H9 (cell line): ENCODE data around the gene LRRC3. TPM values are rescaled to one million over a fixed set of nuclear protein-coding genes. Genes with fewer than 3 reads are reported as not detected.
A peak's percentile ranks its signal among the peaks of the same experiment; 100 is the strongest.

ENCODE experiments used
- DNase-seq: peaks from one replicate; pipeline ENCODE4 v3.0.0-alpha.2; 2017
- H2AFZ ChIP-seq: one replicate; pipeline ENCODE4 v1.6.1; 2013; ENCODE audit warnings: mild to moderate bottlenecking, low read length, control low read depth, moderate library complexity
- H2AK5ac ChIP-seq: 2 replicates; pipeline ENCODE4 v1.6.1; 2013; ENCODE audit warnings: low read length, control low read depth, mixed read lengths; ENCODE audit not compliant: insufficient read length
- H2BK120ac ChIP-seq: one replicate; pipeline ENCODE4 v1.6.1; 2013; ENCODE audit warnings: low read depth, mild to moderate bottlenecking, low read length, control low read depth, inconsistent platforms; ENCODE audit not compliant: poor library complexity, severe bottlenecking
- H2BK12ac ChIP-seq: 2 replicates; pipeline ENCODE4 v1.6.1; 2013; ENCODE audit warnings: low read length, control low read depth, mixed read lengths, low read depth; ENCODE audit not compliant: insufficient read length
- H2BK15ac ChIP-seq: 2 replicates; pipeline ENCODE4 v1.6.1; 2013; ENCODE audit warnings: low read depth, low read length, control low read depth
- H2BK20ac ChIP-seq: one replicate; pipeline ENCODE4 v1.6.1; 2013; ENCODE audit warnings: low read depth, mild to moderate bottlenecking, low read length, control low read depth, inconsistent platforms; ENCODE audit not compliant: poor library complexity, severe bottlenecking
- H2BK5ac ChIP-seq: 2 replicates; pipeline ENCODE4 v1.6.1; 2013; ENCODE audit warnings: low read length, control low read depth, mixed read lengths; ENCODE audit not compliant: insufficient read length
- H3K14ac ChIP-seq: 2 replicates; pipeline ENCODE4 v1.6.1; 2013; ENCODE audit warnings: low read length, control low read depth; ENCODE audit not compliant: insufficient read depth
- H3K18ac ChIP-seq: 2 replicates; pipeline ENCODE4 v1.6.1; 2013; ENCODE audit warnings: low read depth, mild to moderate bottlenecking, mixed read lengths, low read length, control low read depth; ENCODE audit not compliant: insufficient read length
- H3K23ac ChIP-seq: 2 replicates; pipeline ENCODE4 v1.6.1; 2013; ENCODE audit warnings: low read length, control low read depth, mixed read lengths, low read depth; ENCODE audit not compliant: insufficient read length
- H3K23me2 ChIP-seq: 2 replicates; pipeline ENCODE4 v1.6.1; 2013; ENCODE audit warnings: low read depth, mild to moderate bottlenecking, mixed read lengths, low read length, control low read depth; ENCODE audit not compliant: insufficient read length, poor library complexity, severe bottlenecking
- H3K27ac ChIP-seq: 2 replicates; pipeline ENCODE4 v1.5.1; 2013; ENCODE audit warnings: low read length, control low read depth, mixed read lengths, low read depth; ENCODE audit not compliant: insufficient read length
- H3K27me3 ChIP-seq: 2 replicates; pipeline ENCODE4 v1.6.1; 2013; ENCODE audit warnings: low read length, control low read depth, inconsistent platforms; ENCODE audit not compliant: insufficient read depth
- H3K4ac ChIP-seq: 2 replicates; pipeline ENCODE4 v1.6.1; 2013; ENCODE audit warnings: low read depth, mild to moderate bottlenecking, control low read depth, inconsistent platforms, low read length, moderate library complexity
- H3K4me1 ChIP-seq: 2 replicates; pipeline ENCODE4 v1.6.1; 2013; ENCODE audit warnings: low read length, control low read depth, inconsistent platforms; ENCODE audit not compliant: insufficient read depth
- H3K4me2 ChIP-seq: 2 replicates; pipeline ENCODE4 v1.6.1; 2013; ENCODE audit warnings: low read length, control low read depth, mixed read lengths; ENCODE audit not compliant: insufficient read length, insufficient read depth
- H3K56ac ChIP-seq: 2 replicates; pipeline ENCODE4 v1.6.1; 2013; ENCODE audit warnings: low read depth, mild to moderate bottlenecking, mixed read lengths, low read length, control low read depth; ENCODE audit not compliant: insufficient read length
- H3K79me1 ChIP-seq: 2 replicates; pipeline ENCODE4 v1.6.1; 2013; ENCODE audit warnings: low read depth, mild to moderate bottlenecking, moderate library complexity, low read length, control low read depth, inconsistent platforms; ENCODE audit not compliant: insufficient read depth, poor library complexity, severe bottlenecking
- H3K79me2 ChIP-seq: 2 replicates; pipeline ENCODE4 v1.6.1; 2013; ENCODE audit warnings: low read length, control low read depth, inconsistent platforms; ENCODE audit not compliant: insufficient read depth
- H3K9ac ChIP-seq: 2 replicates; pipeline ENCODE4 v1.6.1; 2013; ENCODE audit warnings: low read length, control low read depth, mixed read lengths; ENCODE audit not compliant: insufficient read length; ENCODE audit errors: extremely low read depth
- H3K9me3 ChIP-seq: one replicate; pipeline ENCODE4 v1.6.1; 2013; ENCODE audit warnings: low read depth, low read length, inconsistent platforms; ENCODE audit not compliant: control insufficient read depth
- H3T11ph ChIP-seq: one replicate; pipeline ENCODE4 v1.6.1; 2013; ENCODE audit warnings: mild to moderate bottlenecking, low read length, control low read depth, inconsistent platforms
- H4K20me1 ChIP-seq: one replicate; pipeline ENCODE4 v1.6.1; 2013; ENCODE audit not compliant: control insufficient read depth, insufficient read length, insufficient read depth
- H4K5ac ChIP-seq: 2 replicates; pipeline ENCODE4 v1.6.1; 2013; ENCODE audit warnings: low read depth, mild to moderate bottlenecking, mixed read lengths, low read length, control low read depth; ENCODE audit not compliant: insufficient read length
- H4K8ac ChIP-seq: replicated peaks from 2 replicates; pipeline ENCODE4 v1.6.1; 2013; ENCODE audit warnings: low read length, control low read depth, mixed read lengths, low read depth; ENCODE audit not compliant: insufficient read length
- H4K91ac ChIP-seq: 2 replicates; pipeline ENCODE4 v1.6.1; 2013; ENCODE audit warnings: low read depth, mild to moderate bottlenecking, moderate library complexity, mixed read lengths, low read length, control low read depth; ENCODE audit not compliant: insufficient read length
- H3K27ac Mint-ChIP-seq, 3 experiments: 2 replicates in 2 of 3; 3 replicates in 1 of 3; pipeline ENCODE4 v1.8.0; 2020 to 2021; ENCODE audit warnings: mixed read lengths in 3 of 3, mild to moderate bottlenecking in 1 of 3, moderate library complexity in 1 of 3
- H3K27me3 Mint-ChIP-seq: 2 replicates; pipeline ENCODE4 v1.8.0; 2021; ENCODE audit warnings: low read depth, mild to moderate bottlenecking, moderate library complexity, mixed read lengths
- H3K36me3 Mint-ChIP-seq, 3 experiments: 2 replicates in 2 of 3; 3 replicates in 1 of 3; pipeline ENCODE4 v1.8.0; 2020 to 2021; ENCODE audit warnings: low read depth in 3 of 3, mixed read lengths in 3 of 3; ENCODE audit not compliant: insufficient read depth in 1 of 3
- H3K4me1 Mint-ChIP-seq, 2 experiments: 2 replicates each; pipeline ENCODE4 v1.8.0; 2020; ENCODE audit warnings: mixed read lengths in 2 of 2
- H3K4me3 Mint-ChIP-seq, 2 experiments: 2 replicates in 1 of 2; 3 replicates in 1 of 2; pipeline ENCODE4 v1.8.0; 2020 to 2021; ENCODE audit warnings: mild to moderate bottlenecking in 2 of 2, mixed read lengths in 2 of 2, moderate library complexity in 1 of 2
- H3K9me3 Mint-ChIP-seq, 2 experiments: 2 replicates in 1 of 2; 3 replicates in 1 of 2; pipeline ENCODE4 v1.8.0; 2020; ENCODE audit warnings: mild to moderate bottlenecking in 2 of 2, mixed read lengths in 2 of 2, moderate library complexity in 1 of 2
- WGBS: extraction: QIAGEN DNeasy Blood & Tissue Kit; methylation state at CpG from one replicate; pipeline ENCODE4 v1.1.7; 2013; ENCODE audit warnings: missing lambda C conversion rate, low lambda C conversion rate, mixed read lengths; ENCODE audit not compliant: insufficient read length; ENCODE audit errors: extremely low coverage; 5-methylcytosine and 5-hydroxymethylcytosine counted together
- total RNA-seq: library from RNA; stranded (reverse); gene quantifications from 2 replicates; pipeline ENCODE4 v1.2.1, GENCODE V29; 2021
- TF ChIP-seq, protein P1 (sequence below): fragments of 200-600 bp; sonication (generic); conservative IDR thresholded peaks from 3 replicates; pipeline ENCODE4 v1.8.0; 2021; ENCODE audit warnings: antibody characterized with exemption, mild to moderate bottlenecking

Gene LRRC3
- total RNA-seq, 1 experiment from 2014 or later = 3.1 TPM

DNA sequence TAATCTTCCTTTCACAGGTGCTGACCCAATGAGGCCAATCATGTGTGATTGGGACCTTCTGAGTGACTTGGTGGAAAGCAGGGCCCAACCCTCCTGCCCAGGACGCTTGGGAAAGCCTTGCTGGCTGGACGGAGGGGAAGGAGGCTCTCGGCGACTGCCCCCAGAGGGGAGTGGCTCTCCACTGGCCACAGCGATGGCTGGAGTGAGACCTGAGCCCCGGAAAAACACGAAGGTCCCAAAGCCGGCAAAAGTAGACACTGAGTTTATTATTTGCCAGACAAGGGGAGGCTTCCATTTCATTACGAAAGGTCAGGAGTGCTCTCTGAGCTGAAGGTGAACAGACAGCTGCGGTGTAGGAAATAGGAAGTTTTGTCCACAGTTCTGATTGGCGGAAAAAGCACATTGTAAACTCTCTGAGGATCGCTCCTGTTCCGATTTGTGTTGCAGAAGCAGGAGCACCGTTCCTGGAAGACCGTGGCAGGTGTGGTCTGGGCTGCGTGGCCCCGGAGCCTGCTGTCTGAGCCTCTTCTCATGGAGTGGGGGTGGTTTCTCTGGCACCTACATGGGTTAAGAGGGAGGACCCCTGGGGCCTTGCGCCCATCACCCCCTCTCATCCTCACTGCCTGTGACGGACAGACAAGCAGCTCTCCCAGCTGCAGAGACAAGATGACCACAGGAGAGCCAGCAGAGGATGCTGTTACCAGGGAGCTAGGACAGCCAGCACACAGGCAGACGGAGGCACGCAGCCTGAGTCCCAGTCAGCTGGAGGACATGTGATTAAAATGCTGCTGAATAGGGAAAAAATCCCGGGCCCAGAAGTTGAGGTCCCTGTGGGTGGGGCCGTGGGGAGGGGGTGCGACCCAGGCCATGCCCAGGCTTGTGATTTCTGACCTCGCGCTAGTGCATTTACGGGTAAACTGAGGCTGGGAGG is 43.2 kb downstream of the LRRC3 start:
- no CpG with 5 or more reads among the region's 27 CpGs for WGBS

More for the DNA sequence above, 43.2 kb downstream of the LRRC3 start:
- Histone ChIP-seq H2BK12ac (no peak overlapping the region), H3K4me1 (peaks cover 4% of the 10 kb centered on the region; the same call in 1 of the 2 replicates), H4K20me1 (no peaks in the 10 kb centered on the region), H2AFZ (no peak overlapping the region), H2BK15ac (no peak overlapping the region; the same call in 1 of the 2 replicates), H3K18ac (no peak overlapping the region), H3K4ac (no peak overlapping the region), H2BK5ac (no peak overlapping the region), H3K27ac (no peak overlapping the region), H4K91ac (no peak overlapping the region), H2BK120ac (no peak overlapping the region), H3K14ac (no peak overlapping the region), H2AK5ac (no peak overlapping the region), H2BK20ac (no peak overlapping the region), H3K27me3 (no peaks in the 10 kb centered on the region), H3K9ac (no peak overlapping the region), H3K23ac (no peak overlapping the region), H4K8ac (no peak overlapping the region), H3K23me2 (no peaks in the 10 kb centered on the region), H3K4me2 (no peak overlapping the region), H3K9me3 (peaks cover 4% of the 10 kb centered on the region), H3T11ph (no peak overlapping the region), H4K5ac (no peak overlapping the region), H3K79me2 (no peaks in the 10 kb centered on the region), H3K56ac (no peak overlapping the region), H3K79me1 (peaks cover 2% of the 10 kb centered on the region)
- Mint-ChIP-seq H3K4me3 (no peak overlapping the region), H3K4me1 (peaks cover 24 to 27% of the 10 kb centered on the region in 2 experiments), H3K27ac (peak overlapping the region in 1 of 3 experiments; percentile 44; a peak in 1 of 7 replicates), H3K9me3 (peaks cover under 1 to 7% of the 10 kb centered on the region in 2 experiments; a peak in 3 of 5 replicates), H3K27me3 (no peaks in the 10 kb centered on the region), H3K36me3 (peaks cover 3 to 15% (median 4%) of the 10 kb centered on the region in 3 experiments; a peak in 6 of 7 replicates)
- DNase-seq = no peak
- TF ChIP-seq, protein P1, sequence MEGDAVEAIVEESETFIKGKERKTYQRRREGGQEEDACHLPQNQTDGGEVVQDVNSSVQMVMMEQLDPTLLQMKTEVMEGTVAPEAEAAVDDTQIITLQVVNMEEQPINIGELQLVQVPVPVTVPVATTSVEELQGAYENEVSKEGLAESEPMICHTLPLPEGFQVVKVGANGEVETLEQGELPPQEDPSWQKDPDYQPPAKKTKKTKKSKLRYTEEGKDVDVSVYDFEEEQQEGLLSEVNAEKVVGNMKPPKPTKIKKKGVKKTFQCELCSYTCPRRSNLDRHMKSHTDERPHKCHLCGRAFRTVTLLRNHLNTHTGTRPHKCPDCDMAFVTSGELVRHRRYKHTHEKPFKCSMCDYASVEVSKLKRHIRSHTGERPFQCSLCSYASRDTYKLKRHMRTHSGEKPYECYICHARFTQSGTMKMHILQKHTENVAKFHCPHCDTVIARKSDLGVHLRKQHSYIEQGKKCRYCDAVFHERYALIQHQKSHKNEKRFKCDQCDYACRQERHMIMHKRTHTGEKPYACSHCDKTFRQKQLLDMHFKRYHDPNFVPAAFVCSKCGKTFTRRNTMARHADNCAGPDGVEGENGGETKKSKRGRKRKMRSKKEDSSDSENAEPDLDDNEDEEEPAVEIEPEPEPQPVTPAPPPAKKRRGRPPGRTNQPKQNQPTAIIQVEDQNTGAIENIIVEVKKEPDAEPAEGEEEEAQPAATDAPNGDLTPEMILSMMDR = no peak
